GM12873 (cell line): ENCODE results near the gene CLDN3.

Source experiments
- CTCF ChIP-seq: IDR thresholded peaks from 2 replicates; pipeline ENCODE4 v1.5.1; 2012; ENCODE audit warnings: low read depth, mild to moderate bottlenecking, moderate library complexity, low read length, control low read depth; ENCODE audit not compliant: insufficient read depth; ENCODE audit errors: missing control alignments

CLDN3 gene

GRCh38 chr7:73802459-73802858 lies 32.4 kb upstream of the CLDN3 start:
- TF ChIP-seq CTCF, result no peak

- no peak for TF ChIP-seq CTCF
These were observed 31.5 kb upstream of the CLDN3 start for GRCh38 chr7:73801577-73801976.

- TF ChIP-seq CTCF, result no peak
These were observed 29.4 kb upstream of the CLDN3 start for GRCh38 chr7:73799282-73800141.

GRCh38 chr7:73789051-73789450 lies 19.0 kb upstream of the CLDN3 start:
- TF ChIP-seq CTCF, result no peak

- no peak for TF ChIP-seq CTCF
These were observed 16.5 kb upstream of the CLDN3 start for GRCh38 chr7:73786588-73786987.

GRCh38 chr7:73779517-73779916 lies 9.4 kb upstream of the CLDN3 start:
- no peak for TF ChIP-seq CTCF

- no peak for TF ChIP-seq CTCF
These were observed 8.8 kb upstream of the CLDN3 start for GRCh38 chr7:73778801-73779389.
